Spleen (tissue), 7 donors: ENCODE data around the gene SLC25A24.

ENCODE experiments used
- CTCF ChIP-seq, 11 experiments: fragments of 200-600 bp in 7 of 11; fragments of 450-650 bp in 4 of 11; sonication (generic) in 4 of 11; IDR thresholded peaks in 8 of 11; conservative IDR thresholded peaks in 3 of 11; 1 replicate in 7 of 11; 2 replicates in 4 of 11; pipeline versions ENCODE4 v1.4.0 to v1.8.0; 2016 to 2021; ENCODE audit warnings: antibody characterized with exemption in 11 of 11, inconsistent platforms in 4 of 11, mild to moderate bottlenecking in 1 of 11
- POLR2AphosphoS5 ChIP-seq, 3 donors: sonication (generic); formaldehyde crosslinking; IDR thresholded peaks; one replicate each; pipeline ENCODE4 v1.5.1; 2017; ENCODE audit warnings: antibody characterized with exemption in 3 of 3
- donor health status: DM: no; HTN: no; CAD: no; lungs with moderate emphysema.
- donor health status: DM: no; HTN: no; CAD: no.
- donor health status: DM: no; HTN: no; CAD: no.

GRCh38 chr1:108188801-108189200 is 11.3 kb downstream of the SLC25A24 start:
- TF ChIP-seq CTCF (IDR thresholded peaks at IDR 0.05 in 8 of 11, conservative IDR thresholded peaks at IDR 0.05 in 3 of 11) = no peak
- no peak for TF ChIP-seq POLR2AphosphoS5 (IDR thresholded peaks at IDR 0.05)
